T-cell (primary cell): Measurements from ENCODE around the gene HMGXB3. TPM values are rescaled to one million over a fixed set of nuclear protein-coding genes. Genes with fewer than 3 reads are reported as not detected.
A peak's percentile ranks its signal among the peaks of the same experiment; 100 is the strongest.
"Not testable (repeated sequence)": the region's sequence is repeated elsewhere in the genome, so short reads cannot be mapped to it uniquely, and the experiment has no call there.

Source experiments
- ATAC-seq, 4 experiments: fragments of 200-7000 bp in 3 of 4; fragments of 150-1000 bp in 1 of 4; cut with Tn5 transposase; replicated peaks in 1 of 4; 1 replicate in 3 of 4; 2 replicates in 1 of 4; pipeline ENCODE4 v1.10.0; 2021; ENCODE audit warnings: moderate library complexity in 3 of 4, mild to moderate bottlenecking in 2 of 4, moderate number of reproducible peaks in 1 of 4
- CTCF ChIA-PET, 2 donors: fragments of 300-600 bp; sonication (Branson Sonifier 250); formaldehyde crosslinking; loops; one replicate each; lab custom pipeline; 2022; ENCODE audit warnings: antibody characterized with exemption in 2 of 2; lab: Charles Lee
- POLR2A ChIA-PET, 2 donors: fragments of 300-600 bp; sonication (Branson Sonifier 250); formaldehyde crosslinking; loops; one replicate each; lab custom pipeline; 2022; ENCODE audit warnings: antibody characterized with exemption in 2 of 2; lab: Charles Lee
- DNase-seq, 35 experiments: peaks; one replicate each; pipeline versions ENCODE4 v3.0.0 to v3.0.0-alpha.2; 2013 to 2023
- H3K27ac ChIP-seq: one replicate; pipeline ENCODE4 v1.5.1; 2013; ENCODE audit warnings: low read length
- H3K27me3 ChIP-seq, 2 experiments: replicated peaks in 1 of 2; 1 replicate in 1 of 2; 2 replicates in 1 of 2; pipeline versions ENCODE4 v1.6.1 to v1.7.0; 2013; ENCODE audit warnings: low read length in 1 of 2, mixed read lengths in 1 of 2; ENCODE audit not compliant: control insufficient read depth in 2 of 2, insufficient read depth in 2 of 2; ENCODE audit errors: extremely low read depth in 1 of 2
- H3K36me3 ChIP-seq, 2 donors: 1 replicate in 1 of 2; 2 replicates in 1 of 2; pipeline versions ENCODE4 v1.6.1 to v1.7.0; 2013; ENCODE audit warnings: low read length in 1 of 2; ENCODE audit not compliant: control insufficient read depth in 2 of 2, insufficient read depth in 1 of 2; ENCODE audit errors: extremely low read depth in 1 of 2
- H3K4me1 ChIP-seq, 2 experiments: 1 replicate in 1 of 2; 2 replicates in 1 of 2; pipeline versions ENCODE4 v1.6.1 to v1.7.0; 2013; ENCODE audit warnings: low read length in 2 of 2, mixed read lengths in 1 of 2; ENCODE audit not compliant: insufficient read depth in 2 of 2, control insufficient read depth in 1 of 2; ENCODE audit errors: extremely low read depth in 1 of 2
- H3K4me3 ChIP-seq, 2 donors: 1 replicate in 1 of 2; 2 replicates in 1 of 2; pipeline versions ENCODE4 v1.5.1 to v1.7.0; 2013; ENCODE audit warnings: mild to moderate bottlenecking in 2 of 2, low read length in 1 of 2, moderate library complexity in 1 of 2; ENCODE audit not compliant: control insufficient read depth in 1 of 2; ENCODE audit errors: extremely low read depth in 1 of 2
- H3K9me3 ChIP-seq: 2 replicates; pipeline ENCODE4 v1.7.0; 2013
- H3K27ac Mint-ChIP-seq, 2 donors: one replicate each; pipeline ENCODE4 v1.8.0; 2020 to 2021; ENCODE audit warnings: mild to moderate bottlenecking in 2 of 2, mixed read lengths in 2 of 2
- H3K27me3 Mint-ChIP-seq, 2 donors: one replicate each; pipeline ENCODE4 v1.8.0; 2021 to 2022; ENCODE audit warnings: mixed read lengths in 2 of 2
- H3K36me3 Mint-ChIP-seq: one replicate; pipeline ENCODE4 v1.8.0; 2021; ENCODE audit warnings: mixed read lengths
- H3K4me1 Mint-ChIP-seq, 3 donors: one replicate each; pipeline ENCODE4 v1.8.0; 2020 to 2022; ENCODE audit warnings: mixed read lengths in 3 of 3, mild to moderate bottlenecking in 1 of 3
- H3K4me3 Mint-ChIP-seq, 3 donors: one replicate each; pipeline ENCODE4 v1.8.0; 2020 to 2022; ENCODE audit warnings: mild to moderate bottlenecking in 3 of 3, mixed read lengths in 3 of 3, moderate library complexity in 3 of 3
- H3K9me3 Mint-ChIP-seq, 3 donors: one replicate each; pipeline ENCODE4 v1.8.0; 2020 to 2022; ENCODE audit warnings: mixed read lengths in 3 of 3
- WGBS: methylation state at CpG from one replicate; pipeline ENCODE4 v1.1.5; 2013; ENCODE audit warnings: missing lambda C conversion rate; ENCODE audit not compliant: insufficient coverage; 5-methylcytosine and 5-hydroxymethylcytosine counted together
- total RNA-seq, 35 experiments: library from RNA in 6 of 35; stranded (reverse) in 6 of 35; fragments of 120-200 nt in 1 of 35; gene quantifications; one replicate each; pipeline versions ENCODE4 v1.2.1 to v1.2.4 and lab custom pipeline; 2013 to 2026

The HMGXB3 gene
- total RNA-seq, 5 donors from 2014 or later (not counting 1 experiment from before 2014, with no cell fraction given): 28.9 to 35.2 (median 30.9) TPM

DNA sequence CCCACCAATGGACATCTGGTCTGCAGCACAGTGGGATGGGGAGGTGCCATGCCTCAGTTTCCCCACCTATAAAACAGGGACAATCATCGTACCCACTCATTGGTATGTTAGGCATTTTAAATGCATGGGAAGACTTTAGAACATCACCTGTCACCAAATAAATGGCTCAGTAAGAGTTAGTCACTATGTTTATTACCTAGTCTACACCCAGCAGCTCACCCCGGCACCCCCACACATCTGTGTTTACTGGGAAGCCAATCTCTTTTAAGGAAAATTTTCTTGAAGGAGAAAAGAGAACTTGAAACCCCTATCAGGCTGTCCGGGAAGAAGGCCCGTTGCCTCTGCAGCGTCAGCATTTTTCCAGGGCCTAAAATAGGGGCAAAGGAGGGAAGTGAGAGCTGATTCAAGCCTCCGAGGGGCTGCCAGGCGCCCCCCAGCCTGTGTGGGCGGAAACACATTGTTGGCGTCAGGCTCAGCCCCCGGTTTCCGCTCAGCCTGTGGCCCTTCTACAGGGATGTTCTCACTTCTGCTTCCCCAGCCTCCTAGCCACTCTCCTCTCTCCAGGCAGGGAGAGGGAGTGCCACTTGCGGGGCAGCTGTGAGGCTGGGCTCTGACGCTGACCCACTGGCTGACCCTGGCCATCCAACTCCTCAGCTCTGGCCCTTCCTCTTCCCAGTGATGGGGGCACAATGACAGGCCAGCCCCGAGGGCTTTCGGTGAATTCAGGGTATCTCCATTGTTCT, 81.2 kb downstream of the HMGXB3 start:
- ATAC-seq (peak in 1 of 4 experiments; percentile 31), DNase-seq (peak in 2 of 35 experiments; percentile 9 to 34)
- no peak overlapping the region for H3K4me3 ChIP-seq
- 11% methylated on average over 6 of the region's 15 CpGs for WGBS
- peaks cover 0 to 4% of the 10 kb centered on the region in 2 experiments for H3K4me1 ChIP-seq
- peaks cover 32 to 47% of the 10 kb centered on the region in 2 donors for H3K27me3 Mint-ChIP-seq
- no peak overlapping the region for H3K27ac Mint-ChIP-seq
- no peaks in the 10 kb centered on the region for H3K9me3 ChIP-seq
- no peak overlapping the region for H3K4me3 Mint-ChIP-seq
- ChIA-PET POLR2A (interaction anchor here in 1 of 2 donors (0.6 kb wide), 1 partner anchor 14 kb away, joined by 7 read pairs; no protein-coding TSS in a partner anchor), CTCF (interaction anchor here in 1 of 2 donors (0.5 kb wide), 1 partner anchor 14 kb away, joined by 3 read pairs; no protein-coding TSS in a partner anchor)
- no peak overlapping the region for H3K27ac ChIP-seq
- no peaks in the 10 kb centered on the region for H3K9me3 Mint-ChIP-seq
- H3K36me3 Mint-ChIP-seq: no peaks in the 10 kb centered on the region
- H3K27me3 ChIP-seq: peaks cover 0 to 67% of the 10 kb centered on the region in 2 experiments
- H3K36me3 ChIP-seq: no peaks in the 10 kb centered on the region
- peaks cover 0 to 4% (median 0%) of the 10 kb centered on the region in 3 donors for H3K4me1 Mint-ChIP-seq

DNA sequence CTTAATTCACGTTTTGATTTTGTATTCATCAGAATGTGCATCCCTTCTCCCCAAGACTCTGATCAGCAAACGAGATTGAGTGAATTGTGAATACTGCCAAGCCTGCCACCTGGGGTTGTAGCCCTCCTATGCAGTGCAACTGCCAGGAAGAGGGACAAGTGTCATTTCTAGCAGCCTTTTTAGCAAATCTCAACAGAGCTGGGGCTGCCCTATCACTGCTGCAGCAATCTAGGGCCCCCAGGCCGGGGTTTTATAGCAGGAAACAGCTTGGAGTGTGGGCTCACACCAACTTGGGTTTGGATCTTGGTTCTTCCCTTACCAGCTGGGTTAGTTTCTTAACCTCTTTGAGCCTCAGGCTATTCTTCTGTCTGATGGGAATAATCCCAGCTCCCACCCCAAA, 81.8 kb downstream of the HMGXB3 start:
- CTCF ChIA-PET: no interaction called here
- no peaks in the 10 kb centered on the region for H3K36me3 ChIP-seq
- Mint-ChIP-seq H3K4me1 (peaks cover 0 to 4% (median 0%) of the 10 kb centered on the region in 3 donors), H3K9me3 (no peaks in the 10 kb centered on the region), H3K27ac (no peak overlapping the region), H3K4me3 (no peak overlapping the region), H3K27me3 (peaks cover 38 to 47% of the 10 kb centered on the region in 2 donors), H3K36me3 (no peaks in the 10 kb centered on the region)
- H3K4me3 ChIP-seq: no peak overlapping the region
- ATAC-seq (no peak), DNase-seq (no peak)
- POLR2A ChIA-PET: no interaction called here
- H3K27ac ChIP-seq: no peak overlapping the region
- no peaks in the 10 kb centered on the region for H3K9me3 ChIP-seq
- H3K4me1 ChIP-seq: peaks cover 0 to 4% of the 10 kb centered on the region in 2 experiments
- H3K27me3 ChIP-seq: peaks cover 0 to 62% of the 10 kb centered on the region in 2 experiments
- 20% methylated on average over 1 of the region's 3 CpGs for WGBS

DNA sequence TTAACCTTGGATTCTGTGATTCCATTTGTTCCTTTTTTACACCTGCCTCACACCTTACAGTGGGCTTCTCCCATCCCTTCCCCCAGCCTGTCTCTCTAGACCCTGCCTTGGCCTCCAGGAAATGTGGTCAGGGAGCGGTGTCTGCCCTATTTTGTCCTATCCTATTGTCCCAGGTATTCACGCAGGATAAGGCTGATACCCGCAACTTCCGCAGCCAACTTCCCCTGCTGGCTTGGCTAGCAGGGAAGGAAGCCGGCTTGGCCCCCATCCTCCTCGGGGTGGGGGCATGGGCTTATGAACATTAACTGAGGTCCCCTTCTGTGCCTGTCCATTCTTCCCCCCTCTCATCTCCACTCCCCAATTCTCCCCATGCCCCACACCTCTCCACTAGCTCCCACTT, 82.3 kb downstream of the HMGXB3 start:
- Mint-ChIP-seq H3K4me3 (no peak overlapping the region), H3K27me3 (peaks cover 40 to 47% of the 10 kb centered on the region in 2 donors)
- WGBS: 30% methylated on average over 2 of the region's 6 CpGs

DNA sequence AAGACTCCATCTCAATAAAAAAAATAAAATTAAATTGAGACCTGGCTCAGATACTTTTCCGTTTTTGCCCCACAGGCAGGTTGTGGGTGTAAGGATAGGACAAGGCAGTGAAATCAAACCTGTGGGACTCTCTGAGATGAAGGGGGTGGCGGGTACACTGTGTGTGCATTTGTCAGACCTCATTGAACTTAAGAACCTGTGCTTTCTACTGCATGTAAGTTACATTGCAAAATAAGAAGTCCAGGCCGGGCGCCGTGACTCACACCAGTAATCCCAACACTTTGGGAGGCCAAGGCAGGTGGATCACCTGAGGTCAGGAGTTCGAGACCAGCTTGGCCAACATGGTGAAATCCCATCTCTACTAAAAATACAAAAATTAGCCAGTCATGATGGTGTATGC, 84.2 kb downstream of the HMGXB3 start:
- WGBS: 95% methylated on average over 4 of the region's 6 CpGs
- CTCF ChIA-PET, H3K4me3 ChIP-seq: not testable (repeated sequence)

More for the DNA sequence above, 82.3 kb downstream of the HMGXB3 start:
- no peak for ATAC-seq
- no peak overlapping the region for H3K27ac ChIP-seq
- peaks cover 0 to 4% of the 10 kb centered on the region in 2 experiments for H3K4me1 ChIP-seq
- Mint-ChIP-seq H3K9me3 (no peaks in the 10 kb centered on the region), H3K36me3 (no peaks in the 10 kb centered on the region), H3K4me1 (peaks cover 0 to 4% (median 0%) of the 10 kb centered on the region in 3 donors), H3K27ac (no peak overlapping the region)
- H3K36me3 ChIP-seq: no peaks in the 10 kb centered on the region
- POLR2A ChIA-PET: no interaction called here
- peaks cover 0 to 62% of the 10 kb centered on the region in 2 experiments for H3K27me3 ChIP-seq
- no peaks in the 10 kb centered on the region for H3K9me3 ChIP-seq
- CTCF ChIA-PET: no interaction called here
- no peak overlapping the region for H3K4me3 ChIP-seq
- no peak for DNase-seq

DNA sequence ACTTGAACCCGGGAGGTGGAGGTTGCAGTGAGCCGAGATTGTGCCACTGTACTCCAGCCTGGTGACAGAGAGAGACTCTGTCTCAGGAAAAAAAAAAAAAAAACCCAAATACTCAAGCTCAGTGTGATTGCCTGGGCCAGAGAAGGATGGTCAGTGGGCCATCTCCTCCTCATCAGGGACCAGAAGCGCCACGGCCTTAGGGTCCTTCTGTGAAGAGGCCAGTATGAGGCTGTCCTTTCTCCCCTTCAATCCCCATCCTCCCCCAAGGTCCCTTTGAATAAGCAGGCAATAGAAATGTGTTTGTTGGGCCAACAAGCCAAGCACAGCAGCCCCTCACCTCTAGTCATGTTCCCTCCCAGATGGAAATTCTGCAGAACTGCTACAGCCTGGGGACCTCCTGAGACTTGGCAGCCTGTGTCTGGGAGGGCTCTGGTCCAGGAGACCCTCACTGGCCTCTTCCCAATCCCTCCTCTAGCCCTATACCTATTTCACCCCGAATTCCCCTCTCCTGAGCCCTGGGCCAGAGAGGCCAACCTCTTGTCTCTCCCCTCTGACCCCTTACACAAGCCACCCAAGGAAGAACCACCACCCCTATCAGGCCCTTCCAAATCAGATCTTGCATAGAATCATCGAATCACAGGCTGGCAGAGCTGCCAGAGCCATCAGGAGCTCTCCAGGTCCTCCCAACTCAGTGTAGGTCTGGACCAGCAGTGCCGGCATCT, 84.8 kb downstream of the HMGXB3 start:
- Histone ChIP-seq H3K4me3 (no peak overlapping the region), H3K9me3 (no peaks in the 10 kb centered on the region), H3K27me3 (peaks cover 0 to 53% of the 10 kb centered on the region in 2 experiments), H3K27ac (no peak overlapping the region), H3K4me1 (peaks cover 0 to 4% of the 10 kb centered on the region in 2 experiments), H3K36me3 (no peaks in the 10 kb centered on the region)
- no peaks in the 10 kb centered on the region for H3K9me3 Mint-ChIP-seq
- no peaks in the 10 kb centered on the region for H3K36me3 Mint-ChIP-seq
- no peak for DNase-seq
- ChIA-PET POLR2A (no interaction called here), CTCF (no interaction called here)
- H3K27ac Mint-ChIP-seq: no peak overlapping the region
- H3K4me3 Mint-ChIP-seq: no peak overlapping the region
- ATAC-seq: no peak
- peaks cover 0 to 4% (median 0%) of the 10 kb centered on the region in 3 donors for H3K4me1 Mint-ChIP-seq
- peaks cover 46 to 47% of the 10 kb centered on the region in 2 donors for H3K27me3 Mint-ChIP-seq
- 52% methylated on average over 3 of the region's 7 CpGs for WGBS

More for the DNA sequence above, 84.2 kb downstream of the HMGXB3 start:
- POLR2A ChIA-PET, H3K9me3 Mint-ChIP-seq, ATAC-seq, DNase-seq, H3K4me1 ChIP-seq, H3K36me3 Mint-ChIP-seq, H3K36me3 ChIP-seq, H3K9me3 ChIP-seq, H3K4me3 Mint-ChIP-seq, H3K27ac Mint-ChIP-seq, H3K4me1 Mint-ChIP-seq, H3K27ac ChIP-seq: not testable (repeated sequence)
- H3K27me3 ChIP-seq: peaks cover 0 to 59% of the 10 kb centered on the region in 2 experiments
- peaks cover 47% of the 10 kb centered on the region in 2 donors for H3K27me3 Mint-ChIP-seq

DNA sequence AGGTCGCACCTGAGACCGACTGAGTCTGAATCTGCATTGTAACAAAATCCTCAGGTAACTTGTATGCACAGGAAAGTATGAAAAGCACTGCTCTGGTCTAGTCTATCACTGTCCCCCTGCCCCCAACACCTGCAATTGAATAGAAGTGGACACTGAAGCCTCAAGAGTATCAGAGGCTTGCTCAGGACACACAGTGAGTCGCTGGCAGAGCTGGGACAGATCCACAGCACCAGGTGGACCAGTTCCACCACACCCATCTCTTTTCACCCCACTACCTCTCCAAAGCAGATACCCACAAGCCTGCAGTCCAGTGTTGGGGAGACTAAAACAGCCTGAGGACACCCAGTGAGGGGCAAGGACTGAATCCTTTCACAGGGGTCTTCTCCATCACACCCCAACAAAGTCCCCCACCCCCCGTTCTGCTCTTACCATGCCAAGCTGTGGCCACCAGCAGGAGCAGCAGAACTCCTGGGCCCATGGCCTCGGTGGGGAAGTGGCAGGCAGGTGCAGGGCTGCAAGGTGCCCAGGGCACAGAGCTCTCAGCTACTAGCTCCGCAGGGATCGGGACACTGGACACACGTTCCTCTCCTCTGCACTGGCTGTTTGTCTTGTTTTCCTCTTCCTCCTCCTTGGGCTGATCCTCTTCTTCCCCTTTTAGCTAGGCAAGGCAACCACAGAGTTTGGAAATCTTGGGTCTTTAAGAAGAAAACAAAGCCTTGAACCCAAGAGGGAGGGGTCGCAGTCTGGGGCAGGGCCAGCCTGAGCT, 85.6 kb downstream of the HMGXB3 start, which contains the start of gene CSF1R:
CSF1R (minus strand) TSS at position 605 of the 766 bp plus-strand sequence; CDS start at position 478, 127 bp downstream.
- Histone ChIP-seq H3K27me3 (peaks cover 0 to 45% of the 10 kb centered on the region in 2 experiments), H3K4me1 (peaks cover 0 to 4% of the 10 kb centered on the region in 2 experiments), H3K9me3 (no peaks in the 10 kb centered on the region), H3K36me3 (no peaks in the 10 kb centered on the region), H3K27ac (no peak within 1 kb of the TSS), H3K4me3 (no peak within 1 kb of the TSS)
- ATAC-seq (no peak), DNase-seq (no peak)
- Mint-ChIP-seq H3K9me3 (no peaks in the 10 kb centered on the region), H3K27ac (no peak within 1 kb of the TSS), H3K36me3 (no peaks in the 10 kb centered on the region), H3K4me3 (no peak within 1 kb of the TSS), H3K27me3 (peaks cover 43 to 46% of the 10 kb centered on the region in 2 donors), H3K4me1 (peaks cover 0 to 4% (median 0%) of the 10 kb centered on the region in 3 donors)
- 76% methylated on average over 6 of the region's 9 CpGs for WGBS
- CTCF ChIA-PET: no interaction called here
- POLR2A ChIA-PET: no interaction called here
